GM12874 (cell line): Measurements from ENCODE around the gene CDKL4.

Source experiments
- TF ChIP-seq, protein P1 (sequence below): IDR thresholded peaks from 2 replicates; pipeline ENCODE4 v1.5.1; 2011; ENCODE audit warnings: low read depth, mild to moderate bottlenecking, control low read depth, low read length, moderate library complexity; ENCODE audit not compliant: insufficient read depth

Gene CDKL4

DNA sequence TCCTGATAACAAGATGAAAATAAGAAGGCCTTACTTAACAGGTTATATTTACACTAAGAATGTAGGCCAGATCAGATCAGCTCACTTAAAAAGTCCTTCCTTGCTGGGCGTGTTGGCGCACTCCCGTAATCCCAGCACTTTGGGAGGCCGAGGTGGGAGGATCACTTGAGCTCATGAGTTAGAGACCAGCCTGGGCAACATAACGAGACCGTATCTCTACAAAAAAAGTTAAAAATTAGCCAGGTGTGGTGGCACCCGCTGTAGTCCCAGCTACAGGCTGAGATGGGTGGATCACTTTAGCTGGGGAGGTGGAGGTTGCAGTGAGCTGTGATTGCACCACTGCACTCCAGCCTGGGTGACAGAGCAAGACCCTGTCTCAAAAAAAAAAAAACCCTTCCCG is 69.7 kb downstream of the CDKL4 start:
- TF ChIP-seq, protein P1, sequence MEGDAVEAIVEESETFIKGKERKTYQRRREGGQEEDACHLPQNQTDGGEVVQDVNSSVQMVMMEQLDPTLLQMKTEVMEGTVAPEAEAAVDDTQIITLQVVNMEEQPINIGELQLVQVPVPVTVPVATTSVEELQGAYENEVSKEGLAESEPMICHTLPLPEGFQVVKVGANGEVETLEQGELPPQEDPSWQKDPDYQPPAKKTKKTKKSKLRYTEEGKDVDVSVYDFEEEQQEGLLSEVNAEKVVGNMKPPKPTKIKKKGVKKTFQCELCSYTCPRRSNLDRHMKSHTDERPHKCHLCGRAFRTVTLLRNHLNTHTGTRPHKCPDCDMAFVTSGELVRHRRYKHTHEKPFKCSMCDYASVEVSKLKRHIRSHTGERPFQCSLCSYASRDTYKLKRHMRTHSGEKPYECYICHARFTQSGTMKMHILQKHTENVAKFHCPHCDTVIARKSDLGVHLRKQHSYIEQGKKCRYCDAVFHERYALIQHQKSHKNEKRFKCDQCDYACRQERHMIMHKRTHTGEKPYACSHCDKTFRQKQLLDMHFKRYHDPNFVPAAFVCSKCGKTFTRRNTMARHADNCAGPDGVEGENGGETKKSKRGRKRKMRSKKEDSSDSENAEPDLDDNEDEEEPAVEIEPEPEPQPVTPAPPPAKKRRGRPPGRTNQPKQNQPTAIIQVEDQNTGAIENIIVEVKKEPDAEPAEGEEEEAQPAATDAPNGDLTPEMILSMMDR: no peak

DNA sequence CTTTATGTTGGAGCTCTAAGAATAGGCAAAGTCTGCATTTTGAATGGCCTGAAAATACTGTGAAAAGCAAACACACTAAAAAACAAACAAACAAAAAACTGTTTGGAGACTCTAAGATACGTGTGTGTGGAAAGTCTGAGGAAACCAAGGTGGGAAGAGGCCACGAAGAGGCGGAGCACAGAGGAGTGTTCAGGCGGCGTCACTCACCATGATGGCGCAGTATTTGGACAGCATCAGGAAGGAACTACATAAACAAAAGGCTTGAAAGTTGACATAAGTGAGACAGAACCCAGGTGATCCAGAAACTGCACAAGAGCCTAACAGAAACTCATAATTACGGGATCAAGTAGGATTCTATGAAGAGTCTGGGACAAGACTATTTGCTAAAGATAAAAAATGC is 72.1 kb downstream of the CDKL4 start:
- TF ChIP-seq, protein P1: no peak

DNA sequence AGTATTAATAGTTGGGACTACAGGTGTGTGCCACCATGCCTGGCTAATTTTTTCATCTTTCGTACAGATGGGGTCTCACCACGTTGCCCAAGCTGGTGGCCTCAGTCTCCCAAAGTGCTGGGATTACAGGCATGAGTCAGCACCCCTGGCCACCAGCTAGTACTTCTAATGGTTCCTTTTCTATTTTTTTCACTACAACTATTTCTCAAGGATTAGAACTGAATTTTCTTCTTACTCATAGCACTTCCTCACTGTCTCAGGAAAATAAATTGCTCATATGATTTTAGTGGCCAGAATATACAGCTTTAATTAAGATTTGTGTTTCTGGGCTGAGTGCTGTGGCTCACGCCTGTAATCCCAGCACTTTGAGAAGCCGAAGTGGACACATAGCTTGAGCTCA is 79.7 kb downstream of the CDKL4 start:
- TF ChIP-seq, protein P1: no peak

DNA sequence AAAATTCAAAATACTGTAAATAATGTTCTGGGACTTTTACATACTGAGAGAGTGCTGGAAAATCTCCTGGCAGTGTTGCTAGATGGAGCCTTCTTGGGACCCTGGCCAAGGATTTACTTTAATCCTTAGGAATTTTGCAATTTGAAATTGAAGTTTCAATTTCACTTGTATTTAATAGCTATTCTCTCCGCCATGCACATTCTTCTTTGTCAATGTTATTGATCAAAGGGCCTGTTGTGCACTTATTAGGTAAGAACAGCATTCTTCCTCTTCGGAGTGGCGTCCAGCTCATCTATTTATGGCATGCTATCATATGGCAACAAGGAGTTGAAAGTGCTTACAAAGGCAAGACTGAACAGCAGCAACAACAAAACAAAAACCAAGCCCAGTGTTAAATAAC is 82.8 kb downstream of the CDKL4 start:
- TF ChIP-seq, protein P1: no peak

DNA sequence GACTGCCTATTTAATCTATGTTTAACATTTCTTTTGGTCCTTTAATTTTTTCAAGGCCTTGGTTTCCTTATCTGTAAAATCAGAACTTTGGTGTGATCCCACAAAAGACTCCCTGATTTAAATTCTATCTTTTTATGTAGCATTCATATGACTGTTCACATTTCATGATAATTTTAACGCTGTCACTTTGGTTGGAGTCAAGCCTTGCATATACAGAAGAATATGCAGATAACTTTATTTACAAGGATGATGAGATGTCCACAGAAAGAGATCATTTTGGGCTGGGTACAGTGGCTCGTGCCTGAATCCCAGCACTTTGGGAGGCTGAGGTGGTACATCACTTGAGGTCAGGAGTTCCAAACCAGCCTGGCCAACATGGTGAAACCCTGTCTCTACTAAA is 84.5 kb downstream of the CDKL4 start:
- TF ChIP-seq, protein P1: no peak

DNA sequence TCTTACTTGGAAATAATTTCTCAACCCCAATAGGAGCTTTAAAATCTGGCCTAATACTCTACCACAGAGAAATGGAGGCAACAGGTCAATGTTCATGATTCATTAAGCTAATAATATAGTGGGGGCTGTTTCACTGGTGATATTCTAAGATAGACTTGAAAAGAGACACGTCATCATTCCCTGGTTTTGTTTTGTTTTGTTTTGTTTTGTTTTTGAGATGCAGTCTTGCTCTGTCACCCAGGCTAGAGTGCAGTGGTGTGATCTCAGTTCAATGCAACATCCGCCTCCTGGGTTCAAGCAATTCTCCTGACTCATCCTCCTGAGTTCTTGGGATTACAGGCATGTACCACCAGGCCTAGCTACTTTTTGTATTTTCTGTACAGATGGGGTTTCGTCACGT is 85.4 kb downstream of the CDKL4 start:
- TF ChIP-seq, protein P1: no peak

DNA sequence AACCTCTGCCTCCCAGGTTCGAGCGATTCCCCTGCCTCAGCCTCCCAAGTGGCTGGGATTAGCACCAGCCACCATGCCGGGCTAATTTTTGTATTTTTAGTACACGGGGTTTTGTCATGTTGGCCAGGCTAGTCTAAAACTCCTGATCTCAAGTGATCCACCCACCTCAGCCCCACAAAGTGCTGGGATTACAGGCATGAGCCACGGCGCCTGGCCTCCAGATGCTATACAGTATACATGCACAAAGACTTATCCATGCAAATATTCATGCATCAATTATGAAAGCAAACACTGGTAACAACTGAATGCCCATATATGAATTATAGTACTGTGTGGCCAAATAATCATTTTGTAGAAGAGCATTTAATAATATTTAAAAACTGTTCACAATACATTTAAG is 86.9 kb downstream of the CDKL4 start:
- TF ChIP-seq, protein P1: no peak

DNA sequence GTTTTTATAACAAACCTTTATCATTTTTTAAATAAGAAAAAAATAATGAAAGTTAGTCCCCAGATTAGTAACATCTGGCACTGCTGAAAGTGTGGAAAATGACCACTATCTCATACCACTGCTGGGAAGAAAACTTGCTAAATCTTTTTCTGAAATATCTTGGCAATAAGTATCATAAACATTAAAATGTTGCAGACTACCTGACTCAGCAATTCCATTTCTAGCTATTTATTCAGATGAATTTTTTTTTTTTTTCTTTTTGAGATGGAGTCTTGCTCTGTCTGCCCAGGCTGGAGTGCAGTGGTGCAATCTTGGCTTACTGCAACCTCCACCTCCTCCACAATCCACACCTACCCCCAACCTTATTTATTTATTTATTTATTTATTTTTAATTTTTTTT is 87.7 kb downstream of the CDKL4 start:
- TF ChIP-seq, protein P1: no peak
